Lung (tissue), 12 donors: ENCODE results near the gene PSMG3. TPM values are rescaled to one million over a fixed set of nuclear protein-coding genes. Genes with fewer than 3 reads are reported as not detected.

ENCODE experiments used
- ATAC-seq: fragments of 200-7000 bp; cut with Tn5 transposase; one replicate; pipeline ENCODE4 v1.9.1; 2020; ENCODE audit warnings: moderate number of reproducible peaks; ENCODE audit not compliant: insufficient read depth, low FRiP score
- DNase-seq, 3 donors: peaks; one replicate each; pipeline ENCODE4 v3.0.0-alpha.2; 2013 to 2017
- H3K27ac ChIP-seq, 2 donors: one replicate each; pipeline ENCODE4 v1.5.1; 2013; ENCODE audit warnings: mild to moderate bottlenecking in 2 of 2, moderate library complexity in 2 of 2, control low read depth in 1 of 2, inconsistent platforms in 1 of 2, low read depth in 1 of 2, low read length in 1 of 2
- H3K27me3 ChIP-seq, 3 donors: one replicate each; pipeline ENCODE4 v1.5.1; 2013; ENCODE audit warnings: low read length in 2 of 3; ENCODE audit not compliant: control insufficient read depth in 3 of 3, insufficient read depth in 3 of 3
- H3K36me3 ChIP-seq, 4 donors: one replicate each; pipeline ENCODE4 v1.5.1; 2013; ENCODE audit warnings: low read length in 4 of 4, mild to moderate bottlenecking in 1 of 4, moderate library complexity in 1 of 4; ENCODE audit not compliant: control insufficient read depth in 4 of 4, insufficient read depth in 4 of 4
- H3K4me1 ChIP-seq, 5 donors: one replicate each; pipeline ENCODE4 v1.5.1; 2013; ENCODE audit warnings: low read length in 5 of 5, mild to moderate bottlenecking in 2 of 5, moderate library complexity in 1 of 5; ENCODE audit not compliant: control insufficient read depth in 5 of 5, insufficient read depth in 5 of 5
- H3K4me3 ChIP-seq: one replicate; pipeline ENCODE4 v1.5.1; 2013; ENCODE audit warnings: mild to moderate bottlenecking, control low read depth, moderate library complexity
- H3K9ac ChIP-seq, 2 donors: one replicate each; pipeline ENCODE4 v1.5.1; 2013; ENCODE audit warnings: low read length in 2 of 2, control low read depth in 1 of 2; ENCODE audit not compliant: insufficient read depth in 1 of 2
- H3K9me3 ChIP-seq, 4 donors: one replicate each; pipeline ENCODE4 v1.5.1; 2013; ENCODE audit warnings: low read length in 3 of 4, mild to moderate bottlenecking in 1 of 4, moderate library complexity in 1 of 4; ENCODE audit not compliant: control insufficient read depth in 4 of 4, insufficient read depth in 3 of 4
- WGBS, 2 donors: extraction: QIAGEN DNeasy Blood & Tissue Kit; methylation state at CpG; one replicate each; pipeline ENCODE4 v1.1.7; 2013; 5-methylcytosine and 5-hydroxymethylcytosine counted together
- polyA plus RNA-seq, 2 donors: library from polyadenylated mRNA; stranded (reverse); fragments of 200-250 nt; gene quantifications; one replicate each; pipeline ENCODE4 v1.2.1, GENCODE V29; 2013
- total RNA-seq, 2 donors: library from RNA; depleted of rRNA in 1 of 2; stranded (reverse); fragments of >200 nt in 1 of 2; gene quantifications; one replicate each; pipeline ENCODE4 v1.2.1, GENCODE V29; 2014 to 2021
- TF ChIP-seq, protein P1 (sequence below): IDR thresholded peaks from 2 replicates; pipeline ENCODE4 v1.5.1; 2012; ENCODE audit warnings: mild to moderate bottlenecking; ENCODE audit errors: control extremely low read depth, extremely low read depth
- donor health status: control.
- donor health status: control.
- donor health status: Bipolar disorder and iron deficiency.
- donor health status: healthy.
- donor health status: DM: yes; HTN: yes; CAD: no.

PSMG3 gene
- total and polyA plus RNA-seq, 4 donors: 10.7 to 86.7 (median 41.8) TPM

DNA sequence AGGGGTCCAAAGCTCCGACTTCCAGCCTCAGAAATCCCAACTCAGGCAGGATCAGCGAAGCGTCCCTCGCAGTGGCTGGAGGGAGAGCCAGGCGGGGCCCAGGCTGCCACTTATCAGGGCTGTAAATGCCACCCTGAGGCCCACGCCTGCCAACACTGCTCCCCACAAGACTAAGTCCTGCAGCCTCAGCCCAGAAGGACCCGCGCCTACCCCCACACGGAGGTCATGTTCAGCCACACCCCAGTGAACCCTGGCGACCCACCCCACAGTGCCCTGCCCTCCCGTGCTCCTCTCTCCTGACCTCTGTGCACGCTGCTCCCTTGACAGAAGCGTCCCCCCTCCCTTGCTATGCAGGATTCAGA lies 3.2 kb downstream of the PSMG3 start:
- 88 to 89% methylated on average over 13 of the region's 13 CpGs for WGBS, 2 donors
- no peak for ATAC-seq
- no peak overlapping the region for H3K27ac ChIP-seq

DNA sequence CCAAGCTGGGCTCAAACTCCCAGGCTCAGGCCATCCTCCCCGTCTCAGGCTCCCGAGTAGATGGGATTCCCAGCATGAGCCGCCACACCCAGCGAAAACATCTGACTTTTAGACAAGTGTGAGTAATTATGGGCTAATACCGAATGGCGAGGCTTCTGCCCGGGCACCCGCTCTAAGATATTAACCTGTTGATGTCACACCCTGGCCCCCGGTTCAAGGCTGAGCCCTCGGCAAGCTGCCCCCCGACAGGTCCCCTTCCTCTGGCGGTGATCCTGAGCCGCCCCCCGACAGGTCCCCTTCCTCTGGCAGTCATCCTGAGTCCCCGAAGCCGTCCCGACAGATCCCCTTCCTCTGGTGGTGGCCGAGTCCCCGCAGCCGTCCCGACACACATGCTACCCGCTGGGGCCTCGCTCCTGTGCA lies 5.2 kb downstream of the PSMG3 start:
- ATAC-seq: no peak
- H3K9me3 ChIP-seq: no peaks in the 10 kb centered on the region

More for the DNA sequence above, 3.2 kb downstream of the PSMG3 start:
- DNase-seq: no peak
- TF ChIP-seq, protein P1, sequence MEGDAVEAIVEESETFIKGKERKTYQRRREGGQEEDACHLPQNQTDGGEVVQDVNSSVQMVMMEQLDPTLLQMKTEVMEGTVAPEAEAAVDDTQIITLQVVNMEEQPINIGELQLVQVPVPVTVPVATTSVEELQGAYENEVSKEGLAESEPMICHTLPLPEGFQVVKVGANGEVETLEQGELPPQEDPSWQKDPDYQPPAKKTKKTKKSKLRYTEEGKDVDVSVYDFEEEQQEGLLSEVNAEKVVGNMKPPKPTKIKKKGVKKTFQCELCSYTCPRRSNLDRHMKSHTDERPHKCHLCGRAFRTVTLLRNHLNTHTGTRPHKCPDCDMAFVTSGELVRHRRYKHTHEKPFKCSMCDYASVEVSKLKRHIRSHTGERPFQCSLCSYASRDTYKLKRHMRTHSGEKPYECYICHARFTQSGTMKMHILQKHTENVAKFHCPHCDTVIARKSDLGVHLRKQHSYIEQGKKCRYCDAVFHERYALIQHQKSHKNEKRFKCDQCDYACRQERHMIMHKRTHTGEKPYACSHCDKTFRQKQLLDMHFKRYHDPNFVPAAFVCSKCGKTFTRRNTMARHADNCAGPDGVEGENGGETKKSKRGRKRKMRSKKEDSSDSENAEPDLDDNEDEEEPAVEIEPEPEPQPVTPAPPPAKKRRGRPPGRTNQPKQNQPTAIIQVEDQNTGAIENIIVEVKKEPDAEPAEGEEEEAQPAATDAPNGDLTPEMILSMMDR: no peak
- peaks cover 0 to 24% (median 7%) of the 10 kb centered on the region in 5 donors for H3K4me1 ChIP-seq
- H3K9ac ChIP-seq: no peak overlapping the region
- no peaks in the 10 kb centered on the region for H3K27me3 ChIP-seq
- no peaks in the 10 kb centered on the region for H3K9me3 ChIP-seq
- peaks cover 0 to 18% (median 7%) of the 10 kb centered on the region in 4 donors for H3K36me3 ChIP-seq
- H3K4me3 ChIP-seq: no peak overlapping the region

DNA sequence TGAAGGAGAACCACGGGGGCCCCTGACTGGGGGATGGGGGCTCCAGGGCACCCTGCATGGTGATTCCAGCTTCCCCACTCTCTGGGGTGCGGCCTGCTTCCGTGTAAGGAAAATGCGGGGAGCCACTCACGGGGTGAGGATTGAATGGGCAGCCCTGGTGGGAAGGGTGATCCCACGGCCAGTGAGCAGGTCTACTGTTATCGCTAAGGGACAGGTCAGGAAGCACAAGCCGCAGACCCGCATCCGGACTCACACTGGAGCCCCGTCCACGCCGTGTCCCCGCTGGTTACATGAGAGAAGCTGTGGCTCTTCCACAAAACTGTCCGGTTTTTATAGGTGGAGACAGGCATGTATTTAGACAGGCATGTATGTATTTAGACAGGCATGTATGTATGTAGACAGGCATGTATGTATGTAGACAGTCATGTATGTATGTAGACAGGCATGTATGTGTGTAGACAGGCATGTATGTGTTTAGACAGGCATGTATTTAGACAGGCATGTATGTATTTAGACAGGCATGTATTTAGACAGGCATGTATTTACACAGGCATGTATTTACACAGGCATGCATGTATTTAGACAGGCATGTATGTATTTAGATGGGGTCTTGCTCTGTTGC lies 5.7 kb downstream of the PSMG3 start:
- TF ChIP-seq, protein P1: no peak
- Histone ChIP-seq H3K9me3 (no peaks in the 10 kb centered on the region), H3K27ac (no peak overlapping the region), H3K27me3 (no peaks in the 10 kb centered on the region), H3K4me1 (peaks cover 0 to 15% (median 3%) of the 10 kb centered on the region in 5 donors), H3K4me3 (no peak overlapping the region), H3K9ac (no peak overlapping the region), H3K36me3 (peaks cover 0 to 18% (median 7%) of the 10 kb centered on the region in 4 donors)
- no peak for DNase-seq
- ATAC-seq: no peak
- WGBS, 2 donors: 72 to 81% methylated on average over 15 of the region's 15 CpGs

More for the DNA sequence above, 5.2 kb downstream of the PSMG3 start:
- H3K36me3 ChIP-seq: peaks cover 0 to 18% (median 7%) of the 10 kb centered on the region in 4 donors
- TF ChIP-seq, protein P1: no peak
- no peak overlapping the region for H3K4me3 ChIP-seq
- 68 to 74% methylated on average over 22 to 23 of the region's 23 CpGs for WGBS, 2 donors
- H3K9ac ChIP-seq: no peak overlapping the region
- no peak for DNase-seq
- peaks cover 0 to 18% (median 5%) of the 10 kb centered on the region in 5 donors for H3K4me1 ChIP-seq
- no peaks in the 10 kb centered on the region for H3K27me3 ChIP-seq
- H3K27ac ChIP-seq: no peak overlapping the region
